Measurements from ENCODE around the gene ZNF184.
A peak's percentile ranks its signal among the peaks of the same experiment; 100 is the strongest.

ZNF184 gene

GRCh38 chr6:27472617-27473400 is at the start of gene ZNF184:
TSS of gene ZNF184 (minus strand) at chr6:27473105. CDS start at chr6:27472294, 811 bp downstream.
- DNase-seq (ENCODE audit: low read depth in 2 of 2): peak; percentile 64 to 80

- peak; percentile 21 to 34 for DNase-seq (ENCODE audit: low read depth in 2 of 2)
Observed at GRCh38 chr6:27518881-27519795, 46.2 kb upstream of the ZNF184 start.

GRCh38 chr6:27517928-27518787 is 45.3 kb upstream of the ZNF184 start:
- no peak for DNase-seq (ENCODE audit: low read depth in 2 of 2)

GRCh38 chr6:27517238-27517637 is 44.3 kb upstream of the ZNF184 start:
- DNase-seq (ENCODE audit: low read depth in 2 of 2): no peak

- no peak for DNase-seq (ENCODE audit: low read depth in 2 of 2)
Observed at GRCh38 chr6:27514906-27515495, 42.1 kb upstream of the ZNF184 start.

GRCh38 chr6:27512525-27512924 is 39.6 kb upstream of the ZNF184 start:
- no peak for DNase-seq (ENCODE audit: low read depth in 2 of 2)

GRCh38 chr6:27507041-27507956 is 34.4 kb upstream of the ZNF184 start:
- DNase-seq (ENCODE audit: low read depth in 2 of 2): no peak

GRCh38 chr6:27505209-27506027 is 32.5 kb upstream of the ZNF184 start:
- DNase-seq (ENCODE audit: low read depth in 2 of 2): peak in 1 of 2 donors; percentile 15

- DNase-seq (ENCODE audit: low read depth in 2 of 2): peak; percentile 66 to 75
Observed at GRCh38 chr6:27503436-27504030, 30.6 kb upstream of the ZNF184 start.

- DNase-seq (ENCODE audit: low read depth in 2 of 2): peak; percentile 53 to 54
Observed at GRCh38 chr6:27502508-27503435, 29.9 kb upstream of the ZNF184 start.

- no peak for DNase-seq (ENCODE audit: low read depth in 2 of 2)
Observed at GRCh38 chr6:27501187-27501586, 28.3 kb upstream of the ZNF184 start.

- no peak for DNase-seq (ENCODE audit: low read depth in 2 of 2)
Observed at GRCh38 chr6:27500177-27500576, 27.3 kb upstream of the ZNF184 start.

GRCh38 chr6:27495386-27496135 is 22.7 kb upstream of the ZNF184 start:
- DNase-seq (ENCODE audit: low read depth in 2 of 2): no peak

GRCh38 chr6:27494987-27495385 is 22.1 kb upstream of the ZNF184 start:
- DNase-seq (ENCODE audit: low read depth in 2 of 2): no peak

GRCh38 chr6:27494103-27494502 is 21.2 kb upstream of the ZNF184 start:
- no peak for DNase-seq (ENCODE audit: low read depth in 2 of 2)

GRCh38 chr6:27492631-27493190 is 19.8 kb upstream of the ZNF184 start:
- DNase-seq (ENCODE audit: low read depth in 2 of 2): no peak
